GM12872 (cell line): ENCODE measurements around the gene SPINDOC.

Experiments used
- CTCF ChIP-seq: IDR thresholded peaks from 3 replicates; pipeline ENCODE4 v1.5.1; 2011; ENCODE audit warnings: low read depth, mild to moderate bottlenecking, low read length, moderate library complexity; ENCODE audit not compliant: insufficient read depth

SPINDOC gene

GRCh38 chr11:63868399-63869064 is 55.3 kb downstream of the SPINDOC start:
- TF ChIP-seq CTCF, result no peak

GRCh38 chr11:63869171-63869591 is 55.9 kb downstream of the SPINDOC start:
- no peak for TF ChIP-seq CTCF

DNA sequence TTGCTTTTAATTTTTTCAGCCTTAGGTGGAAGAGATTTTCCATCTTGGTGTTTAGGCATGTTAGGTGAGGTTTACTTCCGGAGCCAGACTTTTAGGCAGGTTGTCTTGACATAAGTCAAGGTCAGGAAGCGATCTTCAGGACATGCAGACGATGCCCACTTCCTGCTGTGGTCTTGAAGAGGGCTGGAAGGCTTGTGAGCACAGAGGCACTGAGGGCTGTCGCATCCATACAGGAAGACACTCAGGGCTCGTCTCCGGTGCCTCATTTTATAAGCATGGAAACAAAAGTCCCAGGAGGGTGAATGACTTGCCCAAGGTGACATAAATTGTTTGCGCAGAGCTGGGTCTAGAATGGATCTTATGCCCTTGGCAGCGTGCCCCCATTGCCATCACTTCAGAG is 56.4 kb downstream of the SPINDOC start:
- no peak for TF ChIP-seq CTCF

DNA sequence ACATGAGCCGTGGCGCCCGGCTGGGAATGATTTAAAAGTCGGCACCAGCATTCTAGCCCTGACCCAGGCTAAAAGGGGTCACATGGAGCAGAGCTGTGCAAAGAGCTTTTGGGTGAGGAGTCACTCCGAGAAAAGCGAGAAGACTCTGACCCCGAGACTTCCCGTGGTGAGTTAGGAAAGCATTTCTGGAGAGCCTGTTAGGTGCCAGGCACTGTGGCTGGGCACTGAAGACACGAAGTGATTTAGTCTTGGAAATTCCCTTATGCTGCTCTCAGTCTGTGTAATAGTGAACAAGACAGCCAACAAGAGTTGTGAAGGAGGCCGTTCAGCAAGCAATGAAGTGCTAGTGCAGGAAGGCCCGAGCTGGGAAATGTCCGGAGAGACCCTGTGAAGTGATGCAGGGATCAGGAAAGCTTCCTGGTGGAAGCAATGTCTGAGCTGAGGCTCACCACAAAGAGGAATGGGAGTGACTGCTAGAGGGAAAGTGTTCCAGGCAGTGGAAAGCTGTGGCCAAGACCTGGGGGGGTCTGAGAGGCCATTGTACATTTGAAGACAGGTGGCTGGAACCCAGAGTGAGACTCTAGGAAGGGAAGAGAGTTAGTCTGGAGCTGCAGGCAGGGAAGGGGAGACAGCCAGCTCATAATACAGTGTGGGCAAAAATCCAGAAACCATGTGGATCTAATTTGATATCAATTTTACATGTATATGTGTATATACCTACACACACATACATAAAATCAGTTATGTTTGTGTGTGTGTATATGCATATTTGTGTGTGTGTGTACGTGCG is 57.3 kb downstream of the SPINDOC start:
- no peak for TF ChIP-seq CTCF

GRCh38 chr11:63871962-63872799 is 58.9 kb downstream of the SPINDOC start:
- peak; percentile 62 for TF ChIP-seq CTCF

- TF ChIP-seq CTCF, result no peak
Observed at GRCh38 chr11:63872800-63873197, 59.5 kb downstream of the SPINDOC start.

GRCh38 chr11:63873311-63873710 is 60.1 kb downstream of the SPINDOC start:
- TF ChIP-seq CTCF, result no peak
